AG04449 (cell line): ENCODE results near the gene TST.

Source experiments
- CTCF ChIA-PET: fragments of 350-600 bp; formaldehyde crosslinking; extraction: SDS; loops from one replicate; lab custom pipeline; 2021; ENCODE audit warnings: antibody characterized with exemption; lab: Yijun Ruan, JAX
- POLR2A ChIA-PET: fragments of 400-600, 350-600 bp; formaldehyde crosslinking; extraction: SDS; loops from one replicate; lab custom pipeline; 2020; ENCODE audit warnings: antibody characterized with exemption, inconsistent platforms; lab: Yijun Ruan, JAX
- DNase-seq: peaks from one replicate; pipeline ENCODE4 v3.0.0-alpha.2; 2010; ENCODE audit warnings: low read depth, low spot score
- H3K4me3 ChIP-seq: 2 replicates; pipeline ENCODE4 v1.5.1; 2011; ENCODE audit warnings: low read depth, mild to moderate bottlenecking, control low read depth, low read length
- CTCF ChIP-seq: IDR thresholded peaks from one replicate; pipeline ENCODE4 v1.5.1; 2011; ENCODE audit warnings: mild to moderate bottlenecking, moderate library complexity, low read length, control low read depth, inconsistent platforms; ENCODE audit not compliant: insufficient read depth; ENCODE audit errors: missing control alignments

The TST gene

GRCh38 chr22:36963302-36963701, 55.9 kb downstream of the TST start:
- ChIA-PET CTCF (interaction anchor here (8.0 kb wide), 1 partner anchor 14 kb away, joined by 72 read pairs; no protein-coding TSS in a partner anchor), POLR2A (no interaction called here)
- no peak for TF ChIP-seq CTCF

GRCh38 chr22:36961626-36962025, 57.6 kb downstream of the TST start:
- H3K4me3 ChIP-seq: no peak overlapping the region
- ChIA-PET CTCF (interaction anchor here (0.9 to 2.5 kb wide), 3 partner anchors 9 to 106 kb away, joined by 4 to 10 read pairs (median 9); no protein-coding TSS in a partner anchor), POLR2A (no interaction called here)
- TF ChIP-seq CTCF: no peak
- no peak for DNase-seq

More at GRCh38 chr22:36963302-36963701, 55.9 kb downstream of the TST start:
- no peak for DNase-seq
- H3K4me3 ChIP-seq: no peak overlapping the region
